Middle frontal gyrus (tissue), 1 donor: ENCODE results near the gene MSI2.
A peak's percentile ranks its signal among the peaks of the same experiment; 100 is the strongest.

Source experiments
- DNase-seq: peaks from one replicate; pipeline ENCODE4 v3.0.0-alpha.2; 2015; ENCODE audit warnings: low spot score; ENCODE audit errors: extremely low spot score

The MSI2 gene

DNA sequence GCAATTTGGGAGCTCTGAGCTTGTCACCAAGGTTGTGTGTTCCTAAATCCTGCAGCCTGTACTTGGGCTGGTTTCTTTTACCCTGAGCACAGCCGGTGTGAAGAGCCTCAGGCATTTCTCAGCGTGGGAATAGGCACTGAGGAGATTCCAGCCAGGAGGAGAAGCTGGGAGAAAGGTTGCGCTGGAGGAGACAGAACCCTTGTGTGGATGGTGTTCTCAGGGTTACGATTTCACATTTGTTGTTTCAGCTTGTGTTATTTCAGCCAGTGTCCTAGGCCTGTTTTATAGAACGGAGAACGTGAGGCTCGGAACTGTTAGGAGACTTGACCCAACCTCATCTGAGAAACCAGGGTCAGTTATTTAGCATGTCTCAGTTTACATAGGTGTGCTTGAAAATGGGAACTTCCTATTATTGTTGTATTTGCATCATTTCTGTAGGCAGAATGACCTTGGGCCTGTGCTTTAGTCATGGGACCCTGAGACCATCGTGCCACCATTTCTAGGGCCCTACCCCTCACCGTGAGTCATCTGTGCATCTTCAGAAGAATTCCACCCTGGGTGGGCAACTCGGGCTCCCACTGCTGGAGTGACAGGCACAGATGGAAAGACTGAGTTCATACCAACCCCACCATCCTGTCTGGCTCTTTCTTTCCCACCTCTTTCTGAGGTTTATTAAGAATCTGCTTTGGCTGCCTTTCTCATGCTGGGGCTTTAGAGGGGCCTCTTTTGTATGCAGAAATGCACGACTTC, 134.9 kb downstream of the MSI2 start:
- DNase-seq = no peak

DNA sequence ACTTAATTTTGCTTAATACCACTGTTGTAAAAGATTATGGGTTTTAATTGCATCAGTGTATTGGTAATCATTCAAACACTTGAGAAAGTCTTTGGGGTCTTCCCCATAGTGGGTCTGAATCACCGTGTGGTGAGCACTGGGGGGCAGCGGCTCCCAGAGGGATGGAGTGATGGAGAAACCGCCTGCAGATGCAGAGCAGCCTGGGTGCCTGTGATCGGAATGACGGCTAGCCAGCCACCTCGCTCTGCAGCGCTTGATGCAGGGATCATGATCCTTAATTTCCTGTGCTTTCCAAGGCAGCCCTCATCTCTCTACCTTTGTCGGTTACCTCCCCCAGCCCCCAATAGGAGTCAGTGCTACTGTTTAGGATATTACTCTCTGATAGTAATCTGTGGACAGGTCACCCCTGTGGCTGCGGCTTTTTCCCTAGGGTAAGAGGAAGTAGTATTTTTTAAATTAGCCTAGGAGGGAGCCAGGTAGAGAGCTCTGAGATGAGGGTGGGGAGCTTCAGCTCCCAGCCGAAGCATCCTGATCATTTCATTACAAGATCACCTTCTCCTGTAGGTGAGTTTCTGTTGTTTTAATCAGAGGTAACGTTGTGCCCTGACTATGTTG, 135.6 kb downstream of the MSI2 start:
- DNase-seq = no peak

DNA sequence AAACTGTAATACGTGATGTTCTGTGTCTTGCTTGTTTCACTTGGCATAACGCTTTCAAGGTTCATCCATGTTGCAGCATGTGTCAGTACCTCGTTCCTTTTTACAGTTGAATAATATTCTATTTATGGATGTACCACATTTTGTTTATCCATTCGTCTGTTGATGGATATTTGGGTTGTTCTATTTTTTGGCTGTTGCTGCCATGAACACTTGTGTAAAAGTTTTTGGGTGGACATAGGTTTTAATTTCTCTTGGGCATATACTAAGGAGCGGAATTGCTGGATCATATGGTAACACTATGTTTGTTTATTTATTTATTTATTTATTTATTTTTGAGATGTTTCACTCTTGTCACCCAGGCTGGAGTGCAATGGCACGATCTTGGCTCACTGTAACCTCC, 137.0 kb downstream of the MSI2 start:
- DNase-seq = no peak

DNA sequence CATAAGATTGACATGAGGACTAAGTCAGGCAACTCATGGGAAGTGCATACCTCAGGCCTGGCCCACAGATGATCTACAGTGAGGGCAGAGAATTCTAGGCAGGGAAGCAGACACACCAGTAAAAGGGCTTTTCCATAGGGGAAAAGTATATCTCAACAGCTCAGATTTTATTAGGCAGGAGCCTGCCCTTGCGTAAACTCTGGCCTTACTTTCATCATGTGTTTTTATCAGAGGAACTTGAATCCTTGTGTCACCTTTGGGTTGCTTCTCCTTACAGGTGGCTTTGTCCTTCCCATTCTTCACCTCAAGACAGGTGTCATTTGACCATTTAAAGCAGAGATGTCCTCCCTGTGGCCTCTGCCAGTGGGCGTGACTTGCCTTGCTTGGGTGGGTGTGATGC, 138.1 kb downstream of the MSI2 start:
- DNase-seq = no peak

DNA sequence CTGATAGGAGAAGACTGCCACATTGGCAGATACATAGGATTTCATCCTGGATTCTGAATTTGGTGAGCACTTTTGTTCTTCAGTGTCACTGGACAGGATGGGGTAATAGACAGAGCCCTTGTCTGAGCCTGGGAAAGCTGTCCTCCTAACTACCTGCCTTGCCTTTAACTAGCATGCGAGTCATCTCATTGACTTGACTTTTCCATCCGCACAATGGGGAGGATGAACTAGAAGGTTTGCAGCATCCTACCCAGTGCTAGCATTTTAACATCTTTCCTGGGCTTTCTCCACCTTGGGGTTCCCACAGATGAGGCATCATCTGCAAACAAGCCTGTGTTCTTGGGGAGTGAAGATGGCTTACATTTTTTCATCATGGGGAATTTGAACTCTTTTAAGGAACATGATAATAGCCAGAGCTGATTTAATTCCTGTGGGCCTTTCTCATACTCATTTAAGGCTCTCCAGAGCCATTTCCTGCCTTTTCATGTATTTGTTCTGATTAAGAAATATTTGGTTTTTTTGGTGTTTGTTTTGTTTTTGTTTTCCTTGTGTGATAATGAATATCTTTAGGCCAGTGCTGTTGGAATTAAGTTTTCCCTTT, 139.5 kb downstream of the MSI2 start:
- no peak for DNase-seq

DNA sequence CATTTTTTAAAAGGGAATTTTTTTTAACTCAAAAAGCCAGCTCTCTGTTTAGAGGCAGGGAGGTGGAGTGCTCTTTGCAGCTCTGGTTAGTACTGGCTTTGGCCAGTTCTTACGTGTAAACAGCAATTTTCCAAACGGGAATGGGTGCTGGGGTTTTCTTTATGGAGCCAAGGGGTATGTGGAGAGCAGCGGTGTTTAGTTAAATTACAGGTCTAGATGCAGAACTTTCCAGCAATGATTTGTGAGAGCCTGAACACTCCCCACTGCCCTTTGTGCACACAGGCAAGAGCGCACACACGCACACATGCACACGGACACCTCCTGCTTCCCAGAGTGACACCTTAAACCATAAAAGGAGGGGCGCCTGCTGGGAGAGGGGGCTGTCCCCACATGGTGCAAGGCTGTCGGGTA, 140.2 kb downstream of the MSI2 start:
- no peak for DNase-seq

DNA sequence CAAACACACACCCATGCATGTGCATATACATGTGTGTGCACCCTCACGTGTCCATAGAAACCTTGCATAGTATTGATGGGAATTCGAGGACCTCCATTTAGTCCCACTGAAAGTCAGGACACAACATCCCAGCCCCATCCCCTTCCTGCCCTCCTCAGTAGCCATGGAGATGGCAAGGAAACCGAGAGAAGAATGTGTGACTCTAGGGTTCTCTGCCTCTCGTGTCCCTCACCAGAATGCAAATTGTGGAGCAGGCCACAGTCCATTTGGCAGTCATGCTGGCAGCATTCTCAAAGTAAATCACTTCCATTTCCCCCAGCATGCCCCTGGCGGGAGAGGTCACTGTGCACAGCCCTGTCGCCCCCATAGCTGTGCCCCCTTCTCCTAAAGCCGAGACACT, 141.1 kb downstream of the MSI2 start:
- DNase-seq = no peak

DNA sequence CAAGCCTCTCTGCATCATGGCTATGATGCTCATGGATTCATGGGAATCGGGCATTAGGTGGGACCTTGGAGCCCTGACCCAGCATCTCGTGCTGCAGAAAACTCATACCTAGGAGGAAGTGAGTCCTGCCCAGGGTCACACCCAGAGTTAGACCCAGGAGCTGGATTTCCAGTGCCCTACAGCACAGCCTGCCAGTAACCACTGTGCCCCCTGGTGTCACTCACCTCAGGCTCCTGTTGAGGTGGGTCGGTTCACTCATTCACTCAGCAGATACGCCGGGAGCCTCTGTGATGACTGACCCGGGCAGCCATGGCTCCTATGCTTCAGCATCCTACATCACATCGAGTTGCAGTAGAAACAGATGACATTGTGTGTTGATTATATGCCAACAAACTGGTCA, 143.4 kb downstream of the MSI2 start:
- no peak for DNase-seq

DNA sequence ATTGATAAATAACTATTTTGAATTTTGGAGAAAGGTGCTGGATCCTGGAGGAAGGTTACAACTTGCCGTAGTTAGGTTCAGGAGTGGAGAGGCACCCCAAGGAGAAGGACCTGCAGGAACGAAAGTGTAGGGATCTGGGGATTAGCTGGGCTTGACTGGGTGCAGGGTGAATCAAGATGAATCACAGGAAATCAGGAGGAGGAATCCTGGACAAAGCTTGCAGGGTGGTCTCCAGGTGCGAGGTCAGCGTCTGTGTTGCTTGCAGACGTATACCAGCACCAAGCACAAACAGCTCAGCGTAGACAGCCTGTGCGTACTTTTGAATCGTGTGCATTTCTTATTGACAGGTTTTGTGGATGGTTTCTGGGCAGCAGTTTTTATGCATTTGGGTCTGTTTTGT, 144.3 kb downstream of the MSI2 start:
- no peak for DNase-seq

DNA sequence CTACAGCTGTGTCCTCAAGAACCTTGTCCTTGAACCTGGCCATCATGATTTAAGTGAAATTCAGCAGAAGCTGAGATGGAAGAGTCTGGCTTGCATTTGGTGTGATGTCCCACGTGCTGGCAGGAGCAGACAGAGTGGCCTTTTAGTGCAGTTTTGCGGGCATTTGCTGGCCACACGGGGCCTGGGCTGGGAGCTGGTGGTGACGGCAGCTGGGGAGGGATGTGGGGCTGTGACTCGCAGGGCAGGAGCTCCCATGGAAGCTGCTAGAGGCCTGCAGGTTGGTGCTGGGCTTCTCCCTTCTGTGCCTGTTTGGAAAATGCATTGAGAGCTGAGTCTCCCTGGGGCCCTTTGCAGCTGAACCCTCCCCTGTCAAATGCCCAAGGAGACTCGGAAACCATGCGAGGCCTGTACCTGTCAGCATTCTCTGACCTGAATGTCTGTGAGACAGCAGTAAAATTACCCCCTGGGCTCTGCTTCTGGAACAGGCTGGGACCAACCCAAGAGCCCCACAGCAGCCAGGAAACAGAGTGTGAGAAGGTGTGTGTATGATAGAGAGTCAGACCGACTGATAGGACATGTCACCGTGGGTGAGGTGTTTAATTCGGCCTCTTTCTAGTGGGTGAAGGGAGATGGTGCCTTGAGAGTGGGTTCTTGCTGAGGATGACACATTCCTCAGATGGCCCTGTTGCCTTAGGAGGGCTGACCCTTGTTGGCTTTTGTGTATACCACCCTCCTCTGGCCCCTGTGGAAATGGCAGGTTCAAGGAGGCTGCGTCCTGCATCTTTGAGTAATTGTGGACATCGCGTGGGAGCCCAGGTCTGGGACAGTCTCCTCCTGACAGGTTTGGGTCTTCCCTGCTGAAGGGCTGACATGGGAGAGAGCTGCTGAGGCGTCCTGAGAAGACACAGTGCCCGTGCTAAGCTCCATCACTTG, 145.5 kb downstream of the MSI2 start:
- no peak for DNase-seq

DNA sequence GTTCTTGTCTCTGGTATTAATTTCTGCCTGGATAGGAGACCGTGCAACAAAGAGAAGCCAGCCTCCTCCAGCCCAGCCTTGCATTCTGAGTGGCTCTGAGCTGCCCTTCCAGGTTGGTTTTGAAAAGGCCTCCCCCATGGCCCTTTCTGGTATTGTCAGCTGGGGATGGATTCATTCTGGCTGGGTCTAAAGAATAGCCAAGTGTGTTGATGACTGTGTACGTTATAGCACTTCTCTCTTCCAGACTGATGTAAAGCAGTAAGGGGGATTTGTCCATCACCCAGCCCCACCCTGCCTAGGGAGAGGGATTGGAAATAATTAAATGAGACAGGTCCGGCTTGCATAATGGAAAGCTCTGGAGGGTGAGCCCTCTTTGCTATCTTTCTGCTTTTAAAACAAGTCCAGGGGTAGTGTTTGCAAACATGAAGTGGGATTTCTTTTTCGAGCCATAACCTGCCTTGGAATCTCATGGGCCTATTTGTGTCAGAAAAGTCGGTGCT, 146.4 kb downstream of the MSI2 start:
- DNase-seq = no peak

DNA sequence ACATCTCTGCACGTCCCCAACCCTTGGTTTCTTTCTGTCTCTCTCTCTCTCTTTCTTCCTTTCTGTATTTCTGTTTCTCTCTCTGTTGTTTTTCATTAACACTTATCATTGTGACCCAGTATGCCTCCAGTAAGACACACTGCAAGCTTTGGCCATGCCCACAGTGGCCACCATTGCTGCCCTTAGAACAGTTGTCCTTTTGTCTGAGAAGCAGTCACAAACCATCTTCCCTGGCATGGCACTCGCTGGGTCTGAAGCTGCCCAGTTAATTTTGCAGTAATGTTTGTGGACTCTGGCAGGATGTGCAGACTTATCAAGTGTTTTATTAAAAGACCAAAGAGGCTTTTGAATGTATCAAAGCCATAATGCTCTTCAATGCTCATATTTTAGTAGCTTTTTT, 146.9 kb downstream of the MSI2 start:
- no peak for DNase-seq

DNA sequence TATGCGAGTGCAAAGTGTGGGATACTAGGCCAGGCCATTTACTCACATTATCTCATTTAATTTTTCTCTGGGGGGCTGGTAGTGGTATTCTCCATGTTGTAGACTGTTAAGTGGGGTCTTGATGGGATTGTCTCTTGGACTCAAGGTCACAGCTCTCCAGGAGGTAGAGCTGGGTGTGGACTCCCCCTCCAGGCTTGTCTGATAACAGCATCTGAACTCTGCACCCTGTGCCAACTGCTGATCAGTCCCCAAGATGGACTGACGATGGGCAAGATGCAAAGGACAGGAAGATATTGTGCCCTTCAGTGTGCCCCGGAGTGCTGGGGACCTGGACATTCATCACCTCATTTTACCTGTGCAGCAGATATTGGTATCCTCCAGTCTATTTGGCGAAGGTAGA, 147.8 kb downstream of the MSI2 start:
- DNase-seq = no peak

DNA sequence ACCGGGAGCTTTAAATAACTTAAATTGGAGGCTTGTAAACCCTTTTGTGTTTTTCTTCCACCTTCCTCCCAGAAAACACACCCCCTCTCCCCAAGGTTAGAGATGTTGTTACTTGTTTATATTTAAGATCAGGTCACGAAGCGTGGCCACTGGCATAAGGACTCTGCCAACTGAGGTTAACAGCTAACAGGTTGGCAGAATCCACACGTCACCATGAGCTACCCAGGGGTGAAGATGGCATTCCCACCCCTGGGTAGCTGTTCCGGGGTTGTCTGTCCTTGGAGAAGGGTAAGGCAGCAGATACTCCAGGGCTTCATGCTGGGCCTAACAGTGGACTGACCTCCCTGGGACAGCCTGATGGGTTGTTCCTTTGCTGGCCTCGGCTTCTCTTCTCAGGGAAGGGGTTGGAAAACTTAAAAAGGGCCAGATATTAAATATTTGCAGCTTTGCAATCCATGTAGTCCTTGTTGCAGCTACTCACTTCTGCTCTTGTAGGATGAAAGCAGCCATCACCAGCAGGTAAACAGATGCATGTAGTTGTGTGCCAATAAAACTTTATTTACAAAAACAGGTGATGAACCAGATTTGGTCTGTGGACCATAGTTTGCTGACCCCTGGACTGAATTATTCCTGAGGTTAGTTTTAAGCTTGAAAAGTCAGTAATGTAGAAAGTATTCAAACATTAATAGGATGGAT, 148.6 kb downstream of the MSI2 start:
- no peak for DNase-seq

DNA sequence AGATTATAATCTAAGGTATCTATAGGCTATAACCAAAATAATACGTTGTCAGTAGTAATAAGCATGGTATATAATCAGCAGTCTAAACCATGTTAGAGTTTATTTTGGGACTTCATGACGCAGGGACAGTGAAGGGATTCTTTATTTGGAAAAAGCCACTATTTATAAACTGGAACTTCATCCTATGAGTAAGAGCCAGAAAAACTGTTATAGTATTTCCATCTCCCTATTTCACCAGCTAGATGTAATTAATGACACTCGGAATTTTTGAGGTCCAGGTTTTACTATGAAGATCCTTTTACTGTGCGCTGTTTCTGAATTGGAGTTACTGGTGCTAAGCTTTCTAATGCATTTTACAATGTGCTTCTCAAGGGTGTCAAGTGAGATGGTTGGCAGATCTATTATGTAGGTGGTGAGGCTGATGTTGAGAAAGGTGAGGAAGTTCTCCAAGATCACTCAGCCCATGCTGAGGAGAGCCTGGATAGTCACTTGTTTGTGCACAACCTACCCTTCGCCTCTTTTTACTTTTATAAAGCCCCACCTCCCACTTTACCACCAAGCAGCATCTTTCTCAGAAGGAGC, 149.3 kb downstream of the MSI2 start:
- no peak for DNase-seq

DNA sequence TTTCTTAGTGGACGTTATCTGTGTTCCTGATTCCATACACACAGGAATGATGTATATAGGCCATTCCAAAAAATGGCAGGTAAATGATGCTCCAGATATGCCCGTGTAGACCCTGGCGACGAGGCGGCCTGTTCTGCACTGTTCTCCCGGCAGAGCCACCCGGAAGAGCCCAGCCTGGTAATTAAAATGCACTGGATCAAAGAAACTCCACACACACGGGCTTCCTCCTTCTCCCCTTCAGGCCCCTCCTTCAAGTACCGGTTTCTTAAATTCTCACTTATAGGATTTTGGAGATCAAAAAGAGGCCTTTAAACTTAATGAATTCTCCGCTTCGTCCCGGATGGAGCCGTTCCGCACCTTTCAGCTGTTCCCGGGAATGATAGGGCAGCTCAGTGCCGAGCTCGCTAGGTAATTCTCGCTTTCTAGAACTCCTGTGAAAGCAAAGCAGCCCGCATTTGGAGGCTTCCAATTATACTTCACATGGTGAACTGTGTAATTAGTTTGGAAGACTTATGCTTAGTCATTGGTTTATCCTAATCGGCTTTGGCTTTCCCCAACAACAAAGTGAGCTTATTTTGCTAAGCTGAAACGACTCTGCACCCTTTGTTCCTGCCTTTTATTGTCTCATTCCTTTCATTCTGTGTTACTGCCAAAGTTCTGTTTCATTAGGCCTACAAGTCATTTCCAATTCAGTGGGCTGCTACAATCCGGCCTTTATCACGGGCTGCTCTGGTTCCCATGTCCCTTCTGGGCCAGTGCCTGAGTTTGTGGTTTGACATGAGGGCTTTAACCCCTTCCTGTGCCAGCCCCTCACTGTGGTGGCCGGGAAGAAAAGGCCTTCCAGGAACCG, 150.0 kb downstream of the MSI2 start:
- DNase-seq = peak; percentile 27

DNA sequence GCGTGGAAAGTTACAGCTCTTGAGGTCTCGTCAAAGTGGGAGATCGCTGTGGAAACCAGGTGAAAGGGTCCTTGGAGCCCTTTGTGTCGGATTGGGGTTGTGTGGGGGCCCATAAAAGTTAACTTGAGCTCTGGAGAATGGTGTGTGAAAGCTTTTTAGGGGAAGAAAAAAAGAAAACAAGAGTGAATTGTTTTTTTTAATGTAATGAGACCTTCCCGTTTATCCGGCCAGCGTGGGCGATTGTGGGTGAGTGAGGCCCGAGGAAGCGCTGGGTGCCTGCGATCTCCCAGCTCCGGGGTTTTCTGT, 150.6 kb downstream of the MSI2 start:
- DNase-seq = no peak

DNA sequence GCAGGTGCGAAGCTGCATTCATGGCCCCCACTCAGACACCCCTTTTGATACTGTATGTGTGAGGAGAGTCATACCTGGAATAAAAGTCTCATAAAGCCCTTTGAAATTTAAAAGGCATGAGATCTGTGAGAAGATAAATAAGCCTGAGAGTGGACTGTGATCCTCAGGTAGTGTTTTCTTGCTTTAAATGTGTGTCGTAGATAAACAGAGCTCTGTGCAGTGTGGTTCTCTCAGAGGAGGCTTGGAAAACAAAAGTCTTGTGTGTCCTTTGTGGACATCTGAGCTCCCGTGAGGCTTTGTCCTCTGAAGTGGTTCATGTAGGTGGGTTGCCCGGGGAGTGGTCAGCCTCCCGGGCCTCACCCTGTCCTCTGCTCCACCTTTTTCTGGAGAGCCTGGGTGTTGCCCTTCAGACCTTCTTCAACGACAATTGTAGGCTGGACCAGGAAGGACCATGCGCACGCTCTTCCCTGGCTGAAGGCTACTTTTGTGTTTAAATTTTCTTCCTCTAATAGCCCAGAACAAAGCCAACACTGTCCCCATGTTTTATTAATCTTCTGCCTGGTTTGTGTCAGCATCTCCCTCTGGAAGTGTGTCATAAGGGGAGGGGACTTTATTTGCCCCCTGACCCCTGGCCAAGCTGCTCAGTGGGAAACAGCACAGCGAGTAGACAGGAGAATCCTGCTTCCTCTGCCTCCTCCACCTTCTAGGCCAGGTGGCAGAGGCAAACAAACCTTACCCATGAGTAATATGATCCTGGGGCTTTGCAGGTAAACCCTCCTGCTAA, 151.2 kb downstream of the MSI2 start:
- DNase-seq = no peak
